SK-N-SH treated with all-trans-retinoic acid at 6 μM for 48 hours (cell line): ENCODE results near the gene FABP2.
A peak's percentile ranks its signal among the peaks of the same experiment; 100 is the strongest.

Source experiments
- ATAC-seq: fragments of 200-7000 bp; cut with Tn5 transposase; 3 replicates; pipeline ENCODE4 v1.9.1; 2020; ENCODE audit warnings: mild to moderate bottlenecking, moderate library complexity
- ARNTL ChIP-seq: fragments of 450-650 bp; formaldehyde crosslinking; IDR thresholded peaks from 2 replicates; pipeline ENCODE4 v1.5.0; 2020; ENCODE audit warnings: low read depth, mild to moderate bottlenecking, moderate library complexity, borderline replicate concordance
- BACH2 ChIP-seq: fragments of 250-450 bp; sonication (Bioruptor Pico); IDR thresholded peaks from 2 replicates; pipeline ENCODE4 v1.9.0; 2021; ENCODE audit warnings: mild to moderate bottlenecking, borderline replicate concordance
- CSDC2 ChIP-seq: fragments of 250-450 bp; sonication (Bioruptor Pico); IDR thresholded peaks from 2 replicates; pipeline ENCODE4 v1.5.0; 2020; ENCODE audit warnings: mild to moderate bottlenecking, moderate library complexity
- GLIS3 ChIP-seq: fragments of 250-450 bp; sonication (Bioruptor Pico); IDR thresholded peaks from 2 replicates; pipeline ENCODE4 v1.5.0; 2020; ENCODE audit warnings: mild to moderate bottlenecking, moderate library complexity
- ISL1 ChIP-seq: fragments of 250-450 bp; sonication (Bioruptor Pico); IDR thresholded peaks from 2 replicates; pipeline ENCODE4 v2.1.2; 2022; ENCODE audit warnings: mild to moderate bottlenecking, moderate library complexity
- PPARA ChIP-seq: fragments of 250-450 bp; sonication (Bioruptor Pico); IDR thresholded peaks from 2 replicates; pipeline ENCODE4 v1.5.0; 2020; ENCODE audit warnings: mild to moderate bottlenecking, borderline replicate concordance
- RARB ChIP-seq: fragments of 250-450 bp; sonication (Bioruptor Pico); IDR thresholded peaks from 2 replicates; pipeline ENCODE4 v1.8.0; 2021; ENCODE audit warnings: mild to moderate bottlenecking, moderate library complexity
- SNAI2 ChIP-seq: fragments of 250-450 bp; sonication (Bioruptor Pico); IDR thresholded peaks from 2 replicates; pipeline ENCODE4 v1.5.0; 2020; ENCODE audit warnings: mild to moderate bottlenecking, moderate library complexity
- TCF4 ChIP-seq: fragments of 250-450 bp; sonication (Bioruptor Pico); IDR thresholded peaks from 2 replicates; pipeline ENCODE4 v1.8.0; 2021; ENCODE audit warnings: mild to moderate bottlenecking, moderate library complexity, borderline replicate concordance
- TOX ChIP-seq: fragments of 250-450 bp; sonication (Bioruptor Pico); IDR thresholded peaks from 2 replicates; pipeline ENCODE4 v1.8.0; 2021; ENCODE audit warnings: mild to moderate bottlenecking, moderate library complexity, borderline replicate concordance
- ZFP3 ChIP-seq: fragments of 250-450 bp; sonication (Bioruptor Pico); IDR thresholded peaks from 2 replicates; pipeline ENCODE4 v1.5.0; 2020; ENCODE audit warnings: mild to moderate bottlenecking, moderate library complexity
- ZFP30 ChIP-seq: fragments of 450-650 bp; formaldehyde crosslinking; IDR thresholded peaks from 2 replicates; pipeline ENCODE4 v1.5.0; 2022; ENCODE audit warnings: mild to moderate bottlenecking, moderate library complexity
- ZNF565 ChIP-seq: fragments of 450-650 bp; formaldehyde crosslinking; conservative IDR thresholded peaks from 2 replicates; pipeline ENCODE4 v1.5.0; 2020; ENCODE audit warnings: low read depth, mild to moderate bottlenecking, moderate library complexity
- ZNF70 ChIP-seq: fragments of 450-650 bp; formaldehyde crosslinking; IDR thresholded peaks from 2 replicates; pipeline ENCODE4 v1.5.0; 2020; ENCODE audit warnings: mild to moderate bottlenecking, moderate library complexity
- ZNF8 ChIP-seq: fragments of 450-650 bp; formaldehyde crosslinking; IDR thresholded peaks from 2 replicates; pipeline ENCODE4 v1.5.0; 2020; ENCODE audit warnings: mild to moderate bottlenecking, moderate library complexity
- TF ChIP-seq, protein P1 (sequence below): fragments of 250-450 bp; sonication (Bioruptor Pico); IDR thresholded peaks from 2 replicates; pipeline ENCODE4 v1.5.1; 2020; ENCODE audit warnings: low read depth, mild to moderate bottlenecking, moderate library complexity
- TF ChIP-seq, protein P2 (sequence below): fragments of 250-450 bp; sonication (Bioruptor Pico); IDR thresholded peaks from 2 replicates; pipeline ENCODE4 v1.5.1; 2021; ENCODE audit warnings: mild to moderate bottlenecking, moderate library complexity
- TF ChIP-seq, protein P3 (sequence below): fragments of 250-450 bp; sonication (Bioruptor Pico); IDR thresholded peaks from 2 replicates; pipeline ENCODE4 v1.5.0; 2020; ENCODE audit warnings: mild to moderate bottlenecking, moderate library complexity

The FABP2 gene

DNA sequence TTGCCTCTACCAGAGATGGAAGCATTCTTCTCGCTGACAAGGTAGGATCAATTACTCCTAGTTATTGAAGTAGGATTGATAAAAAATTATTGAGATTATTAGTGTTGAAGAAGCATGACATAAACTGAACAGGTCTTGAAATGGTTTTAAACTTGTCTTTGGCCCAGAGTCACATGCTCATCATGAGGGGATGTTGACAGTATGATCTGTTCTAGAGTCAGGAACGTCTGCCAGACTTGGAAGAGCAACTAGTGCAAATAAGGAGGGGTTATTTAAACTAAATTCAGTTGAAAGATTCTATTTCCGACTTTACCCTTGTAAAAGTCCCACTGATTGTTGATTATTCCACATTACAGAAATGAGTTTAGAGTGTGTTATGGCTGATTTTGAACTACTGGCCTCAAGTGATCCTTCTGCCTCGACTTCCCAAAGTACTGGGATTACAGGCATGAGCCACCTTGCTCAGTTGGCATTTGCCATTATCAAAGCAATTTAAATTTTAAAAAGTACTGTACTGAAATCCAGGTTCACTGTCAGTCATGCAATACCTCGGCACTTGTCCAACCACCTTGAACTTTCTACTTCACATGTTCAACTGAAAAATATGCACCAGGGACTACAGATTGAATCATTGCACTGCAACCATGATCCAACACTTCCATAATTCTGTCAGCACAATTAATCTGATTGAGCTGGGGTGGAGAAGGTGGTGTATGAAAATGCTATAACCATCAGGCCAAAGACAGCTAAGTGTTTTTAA, 19.7 kb downstream of the FABP2 start (continued):
- TF ChIP-seq, protein P1, sequence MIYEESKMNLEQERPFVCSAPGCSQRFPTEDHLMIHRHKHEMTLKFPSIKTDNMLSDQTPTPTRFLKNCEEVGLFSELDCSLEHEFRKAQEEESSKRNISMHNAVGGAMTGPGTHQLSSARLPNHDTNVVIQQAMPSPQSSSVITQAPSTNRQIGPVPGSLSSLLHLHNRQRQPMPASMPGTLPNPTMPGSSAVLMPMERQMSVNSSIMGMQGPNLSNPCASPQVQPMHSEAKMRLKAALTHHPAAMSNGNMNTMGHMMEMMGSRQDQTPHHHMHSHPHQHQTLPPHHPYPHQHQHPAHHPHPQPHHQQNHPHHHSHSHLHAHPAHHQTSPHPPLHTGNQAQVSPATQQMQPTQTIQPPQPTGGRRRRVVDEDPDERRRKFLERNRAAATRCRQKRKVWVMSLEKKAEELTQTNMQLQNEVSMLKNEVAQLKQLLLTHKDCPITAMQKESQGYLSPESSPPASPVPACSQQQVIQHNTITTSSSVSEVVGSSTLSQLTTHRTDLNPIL (CRISPR knock-in tag), result no peak
- no peak for TF ChIP-seq ARNTL
- no peak for TF ChIP-seq ISL1 (CRISPR knock-in tag)
- TF ChIP-seq BACH2 (CRISPR knock-in tag), result no peak
- no peak for TF ChIP-seq PPARA (CRISPR knock-in tag)
- TF ChIP-seq GLIS3 (CRISPR knock-in tag), result no peak

DNA sequence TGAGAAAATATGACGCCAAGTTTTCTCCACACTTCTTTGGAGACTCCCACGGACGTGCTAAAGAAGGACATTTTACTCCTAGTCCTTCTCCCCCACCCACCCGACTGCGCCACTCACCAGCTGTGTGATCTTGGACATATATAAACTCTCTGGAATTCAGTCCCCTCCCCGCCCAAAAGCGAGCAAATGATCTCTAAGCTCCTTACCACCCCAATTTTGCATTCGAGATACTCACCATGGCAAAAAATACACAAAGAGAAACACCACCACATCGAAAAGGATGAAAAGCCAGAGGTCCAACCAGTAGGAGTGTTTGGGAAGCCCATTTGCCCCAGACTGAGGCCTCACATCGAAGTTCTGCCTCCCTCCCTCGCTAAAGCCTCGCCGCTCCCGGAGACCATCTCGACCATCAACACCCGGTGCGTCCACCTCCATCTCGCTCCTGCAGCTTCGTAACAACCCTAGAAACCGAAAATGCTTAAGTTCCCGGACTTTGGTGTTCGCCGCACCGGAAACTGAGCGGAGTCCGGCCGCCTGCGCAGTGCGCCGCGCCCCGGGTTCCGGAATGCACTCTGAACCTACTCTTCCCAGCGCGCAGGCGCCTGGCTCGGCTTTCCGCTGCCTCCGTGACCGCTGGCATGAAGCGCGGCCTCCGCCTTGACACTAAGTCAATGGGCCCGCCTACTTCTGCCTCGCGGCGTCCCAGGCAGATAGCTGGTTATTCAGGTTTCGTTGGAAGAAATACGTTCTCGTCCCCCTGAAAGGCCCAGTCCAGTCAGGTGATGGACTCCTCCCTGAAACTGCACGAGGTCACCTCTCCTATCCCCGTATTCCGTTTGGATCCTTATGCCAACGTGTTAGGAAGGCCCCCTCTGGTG, 21.6 kb downstream of the FABP2 start:
- TF ChIP-seq, protein P1 (CRISPR knock-in tag), result no peak
- TF ChIP-seq ZNF70 (no peak), ZNF565 (CRISPR knock-in tag) (no peak)
- ATAC-seq, result peak; percentile 96

DNA sequence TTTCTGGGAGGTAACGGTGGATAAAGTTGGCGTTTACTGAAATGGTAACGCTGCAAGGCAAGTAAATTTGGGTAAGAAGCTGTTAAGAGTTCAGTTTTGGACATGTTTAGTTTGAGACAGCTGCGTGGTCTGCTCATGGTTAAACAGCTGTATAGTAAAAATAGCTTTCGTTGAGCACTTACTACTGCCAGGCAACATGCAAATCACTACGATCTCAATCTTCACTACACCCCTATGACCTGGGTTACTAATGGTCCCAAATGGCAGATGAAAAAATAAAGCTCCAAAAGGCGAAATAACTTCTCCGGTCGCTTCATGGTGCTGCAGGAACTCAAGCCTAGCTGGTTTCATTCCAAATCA, 22.2 kb downstream of the FABP2 start:
- TF ChIP-seq, protein P1 (CRISPR knock-in tag), result no peak
- no peak for TF ChIP-seq PPARA (CRISPR knock-in tag)
- TF ChIP-seq ARNTL, result no peak
- TF ChIP-seq ZNF8 (CRISPR knock-in tag), result no peak
- TF ChIP-seq BACH2 (CRISPR knock-in tag), result no peak
- no peak for TF ChIP-seq ZFP30
- TF ChIP-seq, protein P2, sequence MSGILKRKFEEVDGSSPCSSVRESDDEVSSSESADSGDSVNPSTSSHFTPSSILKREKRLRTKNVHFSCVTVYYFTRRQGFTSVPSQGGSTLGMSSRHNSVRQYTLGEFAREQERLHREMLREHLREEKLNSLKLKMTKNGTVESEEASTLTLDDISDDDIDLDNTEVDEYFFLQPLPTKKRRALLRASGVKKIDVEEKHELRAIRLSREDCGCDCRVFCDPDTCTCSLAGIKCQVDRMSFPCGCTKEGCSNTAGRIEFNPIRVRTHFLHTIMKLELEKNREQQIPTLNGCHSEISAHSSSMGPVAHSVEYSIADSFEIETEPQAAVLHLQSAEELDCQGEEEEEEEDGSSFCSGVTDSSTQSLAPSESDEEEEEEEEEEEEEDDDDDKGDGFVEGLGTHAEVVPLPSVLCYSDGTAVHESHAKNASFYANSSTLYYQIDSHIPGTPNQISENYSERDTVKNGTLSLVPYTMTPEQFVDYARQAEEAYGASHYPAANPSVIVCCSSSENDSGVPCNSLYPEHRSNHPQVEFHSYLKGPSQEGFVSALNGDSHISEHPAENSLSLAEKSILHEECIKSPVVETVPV (CRISPR knock-in tag), result no peak
- TF ChIP-seq ZFP3 (CRISPR knock-in tag), result no peak
- TF ChIP-seq ZNF565 (CRISPR knock-in tag), result no peak
- TF ChIP-seq RARB (CRISPR knock-in tag), result no peak
- no peak for TF ChIP-seq TCF4 (CRISPR knock-in tag)
- TF ChIP-seq, protein P3, sequence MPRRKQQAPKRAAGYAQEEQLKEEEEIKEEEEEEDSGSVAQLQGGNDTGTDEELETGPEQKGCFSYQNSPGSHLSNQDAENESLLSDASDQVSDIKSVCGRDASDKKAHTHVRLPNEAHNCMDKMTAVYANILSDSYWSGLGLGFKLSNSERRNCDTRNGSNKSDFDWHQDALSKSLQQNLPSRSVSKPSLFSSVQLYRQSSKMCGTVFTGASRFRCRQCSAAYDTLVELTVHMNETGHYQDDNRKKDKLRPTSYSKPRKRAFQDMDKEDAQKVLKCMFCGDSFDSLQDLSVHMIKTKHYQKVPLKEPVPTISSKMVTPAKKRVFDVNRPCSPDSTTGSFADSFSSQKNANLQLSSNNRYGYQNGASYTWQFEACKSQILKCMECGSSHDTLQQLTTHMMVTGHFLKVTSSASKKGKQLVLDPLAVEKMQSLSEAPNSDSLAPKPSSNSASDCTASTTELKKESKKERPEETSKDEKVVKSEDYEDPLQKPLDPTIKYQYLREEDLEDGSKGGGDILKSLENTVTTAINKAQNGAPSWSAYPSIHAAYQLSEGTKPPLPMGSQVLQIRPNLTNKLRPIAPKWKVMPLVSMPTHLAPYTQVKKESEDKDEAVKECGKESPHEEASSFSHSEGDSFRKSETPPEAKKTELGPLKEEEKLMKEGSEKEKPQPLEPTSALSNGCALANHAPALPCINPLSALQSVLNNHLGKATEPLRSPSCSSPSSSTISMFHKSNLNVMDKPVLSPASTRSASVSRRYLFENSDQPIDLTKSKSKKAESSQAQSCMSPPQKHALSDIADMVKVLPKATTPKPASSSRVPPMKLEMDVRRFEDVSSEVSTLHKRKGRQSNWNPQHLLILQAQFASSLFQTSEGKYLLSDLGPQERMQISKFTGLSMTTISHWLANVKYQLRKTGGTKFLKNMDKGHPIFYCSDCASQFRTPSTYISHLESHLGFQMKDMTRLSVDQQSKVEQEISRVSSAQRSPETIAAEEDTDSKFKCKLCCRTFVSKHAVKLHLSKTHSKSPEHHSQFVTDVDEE (CRISPR knock-in tag), result no peak
- no peak for TF ChIP-seq ZNF70
- no peak for TF ChIP-seq TOX (CRISPR knock-in tag)
- no peak for TF ChIP-seq CSDC2 (CRISPR knock-in tag)
- TF ChIP-seq SNAI2 (CRISPR knock-in tag), result no peak
- no peak for TF ChIP-seq ISL1 (CRISPR knock-in tag)
- ATAC-seq, result peak; percentile 4
